GM12878 (cell line): Measurements from ENCODE around the gene CCDC85B. TPM values are rescaled to one million over a fixed set of nuclear protein-coding genes. Genes with fewer than 3 reads are reported as not detected.

ENCODE experiments used
- CEBPB ChIP-seq, 2 experiments: fragments of 150-350 bp in 1 of 2; IDR thresholded peaks; 2 replicates each; pipeline ENCODE4 v1.6.1; 2012 to 2014; ENCODE audit warnings: low read depth in 2 of 2, low read length in 2 of 2, borderline replicate concordance in 1 of 2, inconsistent platforms in 1 of 2
- EED ChIP-seq: sonication (generic); IDR thresholded peaks from 2 replicates; pipeline ENCODE4 v1.6.1; 2016; ENCODE audit warnings: antibody characterized with exemption, low read depth
- EP300 ChIP-seq, 2 experiments: fragments of 150-350 bp in 1 of 2; IDR thresholded peaks; 2 replicates each; pipeline ENCODE4 v1.6.1; 2011 to 2012; ENCODE audit warnings: low read depth in 2 of 2, low read length in 2 of 2, borderline replicate concordance in 1 of 2, improper control_type of control experiment in 1 of 2, inconsistent platforms in 1 of 2; ENCODE audit not compliant: control insufficient read depth in 1 of 2
- EZH2 ChIP-seq: IDR thresholded peaks from 2 replicates; pipeline ENCODE4 v1.6.1; 2012; ENCODE audit warnings: low read depth, mild to moderate bottlenecking, control low read depth, inconsistent platforms, low read length, borderline replicate concordance; ENCODE audit not compliant: control insufficient read depth
- GABPA ChIP-seq: IDR thresholded peaks from 2 replicates; pipeline ENCODE4 v1.6.1; 2014; ENCODE audit warnings: antibody characterized with exemption, low read depth, mild to moderate bottlenecking, inconsistent platforms
- JUNB ChIP-seq: IDR thresholded peaks from 2 replicates; pipeline ENCODE4 v1.6.1; 2016; ENCODE audit warnings: antibody characterized with exemption, mild to moderate bottlenecking
- JUND ChIP-seq: IDR thresholded peaks from 2 replicates; pipeline ENCODE4 v1.6.1; 2012; ENCODE audit warnings: low read depth, mild to moderate bottlenecking, low read length, improper control_type of control experiment, moderate library complexity
- LARP7 ChIP-seq: fragments of 450-650 bp; IDR thresholded peaks from 2 replicates; pipeline ENCODE4 v1.6.1; 2017; ENCODE audit warnings: mild to moderate bottlenecking
- MTA3 ChIP-seq: IDR thresholded peaks from 2 replicates; pipeline ENCODE4 v1.6.1; 2012; ENCODE audit warnings: low read length, inconsistent platforms, borderline replicate concordance
- NKRF ChIP-seq: fragments of 450-650 bp; conservative IDR thresholded peaks from 2 replicates; pipeline ENCODE4 v1.6.1; 2017; ENCODE audit warnings: mild to moderate bottlenecking, moderate library complexity
- PKNOX1 ChIP-seq: fragments of 450-650 bp; IDR thresholded peaks from 2 replicates; pipeline ENCODE4 v1.6.1; 2016; ENCODE audit warnings: mild to moderate bottlenecking
- POLR2A ChIP-seq: IDR thresholded peaks from 2 replicates; pipeline ENCODE4 v1.6.1; 2011; ENCODE audit warnings: low read depth, mild to moderate bottlenecking, low read length
- POLR2AphosphoS5 ChIP-seq: IDR thresholded peaks from 2 replicates; pipeline ENCODE4 v1.6.1; 2011; ENCODE audit warnings: mild to moderate bottlenecking, low read length, inconsistent platforms
- POU2F2 ChIP-seq: IDR thresholded peaks from 3 replicates; pipeline ENCODE4 v1.6.1; 2011; ENCODE audit warnings: low read depth, mild to moderate bottlenecking, low read length, borderline replicate concordance
- RB1 ChIP-seq: fragments of 450-650 bp; formaldehyde crosslinking; IDR thresholded peaks from 2 replicates; pipeline ENCODE4 v1.6.1; 2017; ENCODE audit warnings: mild to moderate bottlenecking, borderline replicate concordance
- SUPT20H ChIP-seq: IDR thresholded peaks from 2 replicates; pipeline ENCODE4 v1.6.1; 2011; ENCODE audit warnings: low read depth, mild to moderate bottlenecking, low read length, moderate library complexity, borderline replicate concordance; ENCODE audit not compliant: control insufficient read depth
- SUZ12 ChIP-seq: fragments of 200-600 bp; sonication (generic); IDR thresholded peaks from one replicate; pipeline ENCODE4 v1.6.1; 2018; ENCODE audit warnings: antibody characterized with exemption, mild to moderate bottlenecking; ENCODE audit not compliant: unreplicated experiment
- TCF12 ChIP-seq: IDR thresholded peaks from 2 replicates; pipeline ENCODE4 v1.6.1; 2011; ENCODE audit warnings: low read depth, mild to moderate bottlenecking, low read length
- WRNIP1 ChIP-seq: IDR thresholded peaks from 2 replicates; pipeline ENCODE4 v1.6.1; 2011; ENCODE audit warnings: low read depth, low read length, improper control_type of control experiment, borderline replicate concordance
- polyA plus RNA-seq, 11 experiments: library from polyadenylated mRNA; depleted of rRNA in 4 of 11; unstranded in 6 of 11; stranded (reverse) in 5 of 11; fragments of >200 nt; fragmentation: Nextera tagmentation in 4 of 11; fragmentation: Illumina TruSeq in 1 of 11; extraction: Ambion mirVana in 4 of 11; extraction: Trizol in 1 of 11; gene quantifications; 1 replicate in 1 of 11; 2 replicates in 10 of 11; pipeline versions ENCODE4 v1.2.1 to v1.2.3, GENCODE V29; 2011 to 2016; ENCODE audit warnings: inconsistent platforms in 2 of 11, missing spikeins in 2 of 11, low read depth in 1 of 11
- total RNA-seq, 4 experiments: library from RNA; depleted of rRNA in 3 of 4; stranded (reverse); fragments of >200 nt in 3 of 4; fragmentation: Illumina TruSeq in 1 of 4; extraction: Trizol in 1 of 4; gene quantifications; 2 replicates each; pipeline versions ENCODE4 v1.2.1 to v1.2.3, GENCODE V29; 2013 to 2021
- TF ChIP-seq, protein P1 (sequence below): IDR thresholded peaks from 2 replicates; pipeline ENCODE4 v1.6.1; 2012; ENCODE audit warnings: low read length, inconsistent platforms
- TF ChIP-seq, protein P2 (sequence below): IDR thresholded peaks from 2 replicates; pipeline ENCODE4 v1.6.1; 2011; ENCODE audit warnings: low read depth, mild to moderate bottlenecking, low read length, moderate library complexity, borderline replicate concordance; ENCODE audit errors: extremely low read depth

CCDC85B gene
- total and polyA plus RNA-seq, 10 of the 15 experiments (the other 5 are each of a cell fraction or from before 2014, with no cell fraction given) = 0.32 to 114 (median 49.5) TPM

DNA sequence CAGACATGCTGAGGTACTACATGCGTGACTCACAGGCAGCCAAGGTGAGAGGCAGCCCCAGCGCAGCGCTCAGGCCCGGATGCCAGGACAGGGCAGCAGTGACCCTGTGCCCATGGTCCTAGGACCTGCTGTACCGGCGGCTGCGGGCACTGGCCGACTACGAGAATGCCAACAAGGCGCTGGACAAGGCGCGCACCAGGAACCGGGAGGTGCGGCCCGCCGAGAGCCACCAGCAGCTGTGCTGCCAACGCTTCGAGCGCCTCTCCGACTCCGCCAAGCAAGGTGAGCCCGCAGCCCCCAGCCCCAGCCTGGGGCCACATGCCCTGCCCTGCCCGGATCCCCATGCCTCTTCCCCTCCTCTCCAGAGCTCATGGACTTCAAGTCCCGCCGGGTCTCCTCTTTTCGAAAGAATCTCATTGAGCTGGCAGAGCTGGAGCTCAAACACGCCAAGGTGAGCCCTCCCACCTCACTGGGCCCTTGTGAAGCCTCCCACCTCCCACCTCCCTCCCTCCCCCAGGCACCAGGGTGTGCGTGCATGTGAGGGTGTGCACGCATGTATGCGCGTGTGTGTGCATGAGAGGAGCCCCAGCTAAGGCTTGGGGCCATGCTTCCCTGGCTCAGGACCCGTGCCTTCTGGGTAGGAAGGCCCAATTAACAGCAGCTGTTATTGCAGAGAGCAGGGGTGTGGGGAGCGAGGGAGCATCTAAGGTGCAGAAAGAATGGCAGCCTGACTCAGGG, 37.8 kb upstream of the CCDC85B start (continued):
- TF ChIP-seq, protein P1, sequence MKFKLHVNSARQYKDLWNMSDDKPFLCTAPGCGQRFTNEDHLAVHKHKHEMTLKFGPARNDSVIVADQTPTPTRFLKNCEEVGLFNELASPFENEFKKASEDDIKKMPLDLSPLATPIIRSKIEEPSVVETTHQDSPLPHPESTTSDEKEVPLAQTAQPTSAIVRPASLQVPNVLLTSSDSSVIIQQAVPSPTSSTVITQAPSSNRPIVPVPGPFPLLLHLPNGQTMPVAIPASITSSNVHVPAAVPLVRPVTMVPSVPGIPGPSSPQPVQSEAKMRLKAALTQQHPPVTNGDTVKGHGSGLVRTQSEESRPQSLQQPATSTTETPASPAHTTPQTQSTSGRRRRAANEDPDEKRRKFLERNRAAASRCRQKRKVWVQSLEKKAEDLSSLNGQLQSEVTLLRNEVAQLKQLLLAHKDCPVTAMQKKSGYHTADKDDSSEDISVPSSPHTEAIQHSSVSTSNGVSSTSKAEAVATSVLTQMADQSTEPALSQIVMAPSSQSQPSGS = no peak
- TF ChIP-seq POLR2AphosphoS5 (peak; percentile 37), CEBPB (IDR thresholded peaks at IDR 0.05; ENCODE audit: borderline replicate concordance in 1 of 2, low read depth in 2 of 2, low read length in 2 of 2) (no peak), POU2F2 (0 out of 3 replicates have a peak, but pooled peaks have one; percentile 10), WRNIP1 (no peak), JUND (no peak), NKRF (no peak), GABPA (no peak), RB1 (no peak), SUPT20H (no peak), LARP7 (no peak), SUZ12 (no peak), TCF12 (no peak), EZH2 (no peak), JUNB (no peak), POLR2A (peak; percentile 83), MTA3 (no peak), EP300 (IDR thresholded peaks at IDR 0.05; ENCODE audit: borderline replicate concordance in 1 of 2, control insufficient read depth in 1 of 2, low read depth in 2 of 2, low read length in 2 of 2) (no peak), EED (no peak), PKNOX1 (no peak)
- TF ChIP-seq, protein P2, sequence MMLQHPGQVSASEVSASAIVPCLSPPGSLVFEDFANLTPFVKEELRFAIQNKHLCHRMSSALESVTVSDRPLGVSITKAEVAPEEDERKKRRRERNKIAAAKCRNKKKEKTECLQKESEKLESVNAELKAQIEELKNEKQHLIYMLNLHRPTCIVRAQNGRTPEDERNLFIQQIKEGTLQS = no peak
- TF ChIP-seq, all 136 proteins: peak for 5
